ENCODE data around the gene LYRM4.

GRCh38 chr6:5066456-5067093, 194.2 kb downstream of the LYRM4 start:
- TF ChIP-seq PML (IDR thresholded peaks at IDR 0.05; ENCODE audit: low read length), result no peak
- no peak for TF ChIP-seq STAG1 (CRISPR knock-in tag; IDR thresholded peaks at IDR 0.05; ENCODE audit: borderline replicate concordance)
- no peak for TF ChIP-seq TCF7L2 (IDR thresholded peaks at IDR 0.05; ENCODE audit: low read depth, low read length)
- TF ChIP-seq, protein P1, sequence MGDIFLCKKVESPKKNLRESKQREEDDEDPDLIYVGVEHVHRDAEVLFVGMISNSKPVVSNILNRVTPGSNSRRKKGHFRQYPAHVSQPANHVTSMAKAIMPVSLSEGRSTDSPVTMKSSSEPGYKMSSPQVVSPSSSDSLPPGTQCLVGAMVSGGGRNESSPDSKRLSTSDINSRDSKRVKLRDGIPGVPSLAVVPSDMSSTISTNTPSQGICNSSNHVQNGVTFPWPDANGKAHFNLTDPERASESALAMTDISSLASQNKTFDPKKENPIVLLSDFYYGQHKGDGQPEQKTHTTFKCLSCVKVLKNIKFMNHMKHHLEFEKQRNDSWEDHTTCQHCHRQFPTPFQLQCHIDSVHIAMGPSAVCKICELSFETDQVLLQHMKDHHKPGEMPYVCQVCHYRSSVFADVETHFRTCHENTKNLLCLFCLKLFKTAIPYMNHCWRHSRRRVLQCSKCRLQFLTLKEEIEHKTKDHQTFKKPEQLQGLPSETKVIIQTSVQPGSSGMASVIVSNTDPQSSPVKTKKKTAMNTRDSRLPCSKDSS (IDR thresholded peaks at IDR 0.05; ENCODE audit: low read depth, partially characterized antibody), result no peak
- no peak for TF ChIP-seq CHD4 (IDR thresholded peaks at IDR 0.05; ENCODE audit: insufficient read depth, insufficient replicate concordance, low read depth, low read length, poor library complexity, severe bottlenecking)
- no peak for TF ChIP-seq E2F3 (CRISPR knock-in tag; IDR thresholded peaks at IDR 0.05)
- TF ChIP-seq, protein P2, sequence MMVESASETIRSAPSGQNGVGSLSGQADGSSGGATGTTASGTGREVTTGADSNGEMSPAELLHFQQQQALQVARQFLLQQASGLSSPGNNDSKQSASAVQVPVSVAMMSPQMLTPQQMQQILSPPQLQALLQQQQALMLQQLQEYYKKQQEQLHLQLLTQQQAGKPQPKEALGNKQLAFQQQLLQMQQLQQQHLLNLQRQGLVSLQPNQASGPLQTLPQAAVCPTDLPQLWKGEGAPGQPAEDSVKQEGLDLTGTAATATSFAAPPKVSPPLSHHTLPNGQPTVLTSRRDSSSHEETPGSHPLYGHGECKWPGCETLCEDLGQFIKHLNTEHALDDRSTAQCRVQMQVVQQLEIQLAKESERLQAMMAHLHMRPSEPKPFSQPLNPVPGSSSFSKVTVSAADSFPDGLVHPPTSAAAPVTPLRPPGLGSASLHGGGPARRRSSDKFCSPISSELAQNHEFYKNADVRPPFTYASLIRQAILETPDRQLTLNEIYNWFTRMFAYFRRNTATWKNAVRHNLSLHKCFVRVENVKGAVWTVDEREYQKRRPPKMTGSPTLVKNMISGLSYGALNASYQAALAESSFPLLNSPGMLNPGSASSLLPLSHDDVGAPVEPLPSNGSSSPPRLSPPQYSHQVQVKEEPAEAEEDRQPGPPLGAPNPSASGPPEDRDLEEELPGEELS (CRISPR knock-in tag; IDR thresholded peaks at IDR 0.05; ENCODE audit: borderline replicate concordance), result no peak
- TF ChIP-seq HCFC1 (IDR thresholded peaks at IDR 0.05; ENCODE audit: low read depth, low read length), result no peak
- no peak for TF ChIP-seq RFX5 (IDR thresholded peaks at IDR 0.05; ENCODE audit: low read depth, low read length)

Measured in K562 (cell line).